HepG2 (cell line): ENCODE results near the gene EGFL8. TPM values are rescaled to one million over a fixed set of nuclear protein-coding genes. Genes with fewer than 3 reads are reported as not detected.

Source experiments
- CBX5 ChIP-seq: sonication (generic); formaldehyde crosslinking; IDR thresholded peaks from 2 replicates; pipeline ENCODE4 v1.4.0; 2020; ENCODE audit warnings: missing genetic modification reagents, borderline replicate concordance
- CHD4 ChIP-seq: fragments of 200-600 bp; sonication (generic); IDR thresholded peaks from 2 replicates; pipeline ENCODE4 v1.7.0; 2017; ENCODE audit warnings: mild to moderate bottlenecking, low read length, borderline replicate concordance
- JARID2 ChIP-seq: sonication (generic); formaldehyde crosslinking; IDR thresholded peaks from 2 replicates; pipeline ENCODE4 v1.8.1; 2023; ENCODE audit warnings: missing genetic modification reagents, inconsistent platforms; ENCODE audit not compliant: insufficient replicate concordance
- NFYC ChIP-seq: IDR thresholded peaks from 2 replicates; pipeline ENCODE4 v1.6.1; 2016; ENCODE audit warnings: missing genetic modification reagents, missing compliant biosample characterization
- POLR2AphosphoS5 ChIP-seq: IDR thresholded peaks from 2 replicates; pipeline ENCODE4 v1.6.1; 2012; ENCODE audit warnings: low read depth, low read length
- SMAD9 ChIP-seq: sonication (generic); formaldehyde crosslinking; IDR thresholded peaks from 2 replicates; pipeline ENCODE4 v1.5.1; 2020; ENCODE audit warnings: mild to moderate bottlenecking, missing genetic modification reagents
- SMYD3 ChIP-seq: sonication (generic); formaldehyde crosslinking; IDR thresholded peaks from 2 replicates; pipeline ENCODE4 v1.8.1; 2023; ENCODE audit warnings: mild to moderate bottlenecking, missing genetic modification reagents
- STAG1 ChIP-seq: sonication (generic); formaldehyde crosslinking; IDR thresholded peaks from 2 replicates; pipeline ENCODE4 v1.4.0; 2020; ENCODE audit warnings: missing genetic modification reagents
- TBX3 ChIP-seq: fragments of 450-650 bp; IDR thresholded peaks from 2 replicates; pipeline ENCODE4 v1.6.1; 2017; ENCODE audit warnings: antibody characterized with exemption, mild to moderate bottlenecking, inconsistent platforms, borderline replicate concordance
- TOE1 ChIP-seq: sonication (generic); formaldehyde crosslinking; IDR thresholded peaks from 2 replicates; pipeline ENCODE4 v1.4.0; 2020; ENCODE audit warnings: mild to moderate bottlenecking, missing genetic modification reagents
- ZNF296 ChIP-seq: sonication (generic); formaldehyde crosslinking; conservative IDR thresholded peaks from 2 replicates; pipeline ENCODE4 v1.5.0; 2020; ENCODE audit warnings: mild to moderate bottlenecking, missing genetic modification reagents
- ZNF329 ChIP-seq: sonication (generic); formaldehyde crosslinking; IDR thresholded peaks from 2 replicates; pipeline ENCODE4 v1.9.0; 2021; ENCODE audit warnings: low read depth, mild to moderate bottlenecking, missing genetic modification reagents
- ZNF337 ChIP-seq: sonication (generic); formaldehyde crosslinking; IDR thresholded peaks from 2 replicates; pipeline ENCODE4 v1.5.1; 2020; ENCODE audit warnings: missing genetic modification reagents, low read depth, mild to moderate bottlenecking, borderline replicate concordance
- ZNF484 ChIP-seq: sonication (generic); formaldehyde crosslinking; IDR thresholded peaks from 2 replicates; pipeline ENCODE4 v1.5.1; 2020; ENCODE audit warnings: mild to moderate bottlenecking, low read depth, missing genetic modification reagents, borderline replicate concordance
- ZNF614 ChIP-seq: IDR thresholded peaks from 2 replicates; pipeline ENCODE4 v1.6.1; 2018; ENCODE audit warnings: missing biosample characterization, missing genetic modification reagents, inconsistent platforms, borderline replicate concordance
- ZNF766 ChIP-seq: sonication (generic); formaldehyde crosslinking; IDR thresholded peaks from 2 replicates; pipeline ENCODE4 v1.5.0; 2020; ENCODE audit warnings: missing genetic modification reagents, borderline replicate concordance
- ZNF776 ChIP-seq: sonication (generic); formaldehyde crosslinking; IDR thresholded peaks from 2 replicates; pipeline ENCODE4 v1.4.0; 2020; ENCODE audit warnings: mild to moderate bottlenecking, missing genetic modification reagents
- polyA plus RNA-seq, 8 experiments: library from polyadenylated mRNA; depleted of rRNA in 3 of 8; stranded (reverse) in 7 of 8; unstranded in 1 of 8; fragments of >200 nt; fragmentation: Illumina TruSeq in 4 of 8; extraction: Trizol in 4 of 8; gene quantifications; 2 replicates each; pipeline versions ENCODE4 v1.2.1 to v1.2.3, GENCODE V29; 2011 to 2016; ENCODE audit warnings: low read depth in 4 of 8, missing spikeins in 1 of 8, mixed read lengths in 1 of 8; ENCODE audit not compliant: insufficient read depth in 1 of 8
- total RNA-seq, 5 experiments: library from RNA; depleted of rRNA; stranded (reverse); fragments of >200 nt; fragmentation: Illumina TruSeq; extraction: Trizol; gene quantifications; 2 replicates each; pipeline ENCODE4 v1.2.3, GENCODE V29; 2016; ENCODE audit warnings: low read depth in 1 of 5
- TF ChIP-seq, protein P1 (sequence below): IDR thresholded peaks from 2 replicates; pipeline ENCODE4 v1.6.1; 2018; ENCODE audit warnings: missing genetic modification reagents
- TF ChIP-seq, protein P2 (sequence below): sonication (generic); formaldehyde crosslinking; IDR thresholded peaks from 2 replicates; pipeline ENCODE4 v1.5.0; 2020; ENCODE audit warnings: missing genetic modification reagents
- TF ChIP-seq, protein P3 (sequence below): sonication (generic); formaldehyde crosslinking; IDR thresholded peaks from 2 replicates; pipeline ENCODE4 v1.4.0; 2020; ENCODE audit warnings: missing genetic modification reagents
- TF ChIP-seq, protein P4 (sequence below): sonication (generic); formaldehyde crosslinking; IDR thresholded peaks from 2 replicates; pipeline ENCODE4 v1.4.0; 2020; ENCODE audit warnings: missing genetic modification reagents
- TF ChIP-seq, protein P5 (sequence below): sonication (generic); formaldehyde crosslinking; IDR thresholded peaks from 2 replicates; pipeline ENCODE4 v1.5.1; 2020; ENCODE audit warnings: mild to moderate bottlenecking, missing genetic modification reagents, moderate library complexity

The EGFL8 gene
- total and polyA plus RNA-seq, 2 of the 13 experiments (the other 11 are each of a cell fraction or from before 2014, with no cell fraction given) = 10.0 to 11.5 TPM

DNA sequence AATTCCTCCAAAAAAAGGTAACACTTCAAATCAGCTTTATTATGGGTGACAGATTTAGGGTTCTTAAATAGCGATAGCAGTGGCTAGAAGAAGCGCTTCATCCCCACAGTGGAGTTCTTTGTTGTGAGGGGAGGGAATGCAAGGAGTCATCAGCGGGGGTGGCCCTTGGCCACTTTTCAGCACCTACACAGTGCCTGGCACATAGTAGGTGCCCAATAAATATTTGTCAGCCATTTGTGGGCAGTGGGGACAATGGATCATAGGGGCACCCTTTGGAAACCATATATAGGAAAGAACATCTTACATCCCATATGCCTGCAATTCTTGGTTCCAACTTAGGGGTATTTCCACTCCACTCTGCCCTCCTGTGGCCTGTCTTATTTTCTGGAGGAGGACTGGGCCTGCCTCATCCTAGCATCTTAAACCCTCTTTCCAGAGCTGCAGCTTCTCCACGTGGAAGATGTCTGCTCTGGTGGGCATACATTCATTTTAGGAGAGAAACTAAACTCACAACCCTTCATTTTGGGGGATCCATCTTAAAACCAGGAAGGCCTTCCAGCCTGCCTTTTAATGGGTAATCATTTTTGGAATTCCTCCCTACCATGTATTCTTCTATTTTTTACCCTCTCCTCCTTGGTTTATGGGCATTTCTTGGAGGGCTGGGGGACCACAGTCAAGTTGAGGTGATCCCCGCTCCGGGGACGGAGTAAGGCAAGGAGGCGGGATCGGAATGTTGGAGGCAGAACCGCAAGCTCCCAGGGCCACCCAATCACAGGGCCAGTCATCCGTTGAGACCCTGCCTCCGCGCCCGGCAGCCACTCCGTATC lies 30.6 kb downstream of the EGFL8 start (continued):
- TF ChIP-seq, protein P1, sequence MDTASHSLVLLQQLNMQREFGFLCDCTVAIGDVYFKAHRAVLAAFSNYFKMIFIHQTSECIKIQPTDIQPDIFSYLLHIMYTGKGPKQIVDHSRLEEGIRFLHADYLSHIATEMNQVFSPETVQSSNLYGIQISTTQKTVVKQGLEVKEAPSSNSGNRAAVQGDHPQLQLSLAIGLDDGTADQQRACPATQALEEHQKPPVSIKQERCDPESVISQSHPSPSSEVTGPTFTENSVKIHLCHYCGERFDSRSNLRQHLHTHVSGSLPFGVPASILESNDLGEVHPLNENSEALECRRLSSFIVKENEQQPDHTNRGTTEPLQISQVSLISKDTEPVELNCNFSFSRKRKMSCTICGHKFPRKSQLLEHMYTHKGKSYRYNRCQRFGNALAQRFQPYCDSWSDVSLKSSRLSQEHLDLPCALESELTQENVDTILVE = no peak
- TF ChIP-seq ZNF776 (CRISPR knock-in tag) = no peak
- TF ChIP-seq JARID2 = peak; percentile 12
- TF ChIP-seq TBX3 = no peak
- no peak for TF ChIP-seq SMAD9 (CRISPR knock-in tag)
- TF ChIP-seq ZNF614 (CRISPR knock-in tag) = peak; percentile 62; the same call in 1 of the 2 replicates
- 0 out of 2 replicates have a peak, but pooled peaks have one; percentile 11 for TF ChIP-seq CBX5 (CRISPR knock-in tag)
- TF ChIP-seq STAG1 (CRISPR knock-in tag) = peak; percentile 51
- TF ChIP-seq POLR2AphosphoS5 = peak; percentile 93
- no peak for TF ChIP-seq TOE1 (CRISPR knock-in tag)
- TF ChIP-seq ZNF329 = no peak
- TF ChIP-seq ZNF766 (CRISPR knock-in tag) = no peak
- TF ChIP-seq, protein P2, sequence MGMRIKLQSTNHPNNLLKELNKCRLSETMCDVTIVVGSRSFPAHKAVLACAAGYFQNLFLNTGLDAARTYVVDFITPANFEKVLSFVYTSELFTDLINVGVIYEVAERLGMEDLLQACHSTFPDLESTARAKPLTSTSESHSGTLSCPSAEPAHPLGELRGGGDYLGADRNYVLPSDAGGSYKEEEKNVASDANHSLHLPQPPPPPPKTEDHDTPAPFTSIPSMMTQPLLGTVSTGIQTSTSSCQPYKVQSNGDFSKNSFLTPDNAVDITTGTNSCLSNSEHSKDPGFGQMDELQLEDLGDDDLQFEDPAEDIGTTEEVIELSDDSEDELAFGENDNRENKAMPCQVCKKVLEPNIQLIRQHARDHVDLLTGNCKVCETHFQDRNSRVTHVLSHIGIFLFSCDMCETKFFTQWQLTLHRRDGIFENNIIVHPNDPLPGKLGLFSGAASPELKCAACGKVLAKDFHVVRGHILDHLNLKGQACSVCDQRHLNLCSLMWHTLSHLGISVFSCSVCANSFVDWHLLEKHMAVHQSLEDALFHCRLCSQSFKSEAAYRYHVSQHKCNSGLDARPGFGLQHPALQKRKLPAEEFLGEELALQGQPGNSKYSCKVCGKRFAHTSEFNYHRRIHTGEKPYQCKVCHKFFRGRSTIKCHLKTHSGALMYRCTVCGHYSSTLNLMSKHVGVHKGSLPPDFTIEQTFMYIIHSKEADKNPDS = no peak
- TF ChIP-seq ZNF296 (CRISPR knock-in tag) = no peak
- no peak for TF ChIP-seq ZNF337 (CRISPR knock-in tag)
- TF ChIP-seq, protein P3, sequence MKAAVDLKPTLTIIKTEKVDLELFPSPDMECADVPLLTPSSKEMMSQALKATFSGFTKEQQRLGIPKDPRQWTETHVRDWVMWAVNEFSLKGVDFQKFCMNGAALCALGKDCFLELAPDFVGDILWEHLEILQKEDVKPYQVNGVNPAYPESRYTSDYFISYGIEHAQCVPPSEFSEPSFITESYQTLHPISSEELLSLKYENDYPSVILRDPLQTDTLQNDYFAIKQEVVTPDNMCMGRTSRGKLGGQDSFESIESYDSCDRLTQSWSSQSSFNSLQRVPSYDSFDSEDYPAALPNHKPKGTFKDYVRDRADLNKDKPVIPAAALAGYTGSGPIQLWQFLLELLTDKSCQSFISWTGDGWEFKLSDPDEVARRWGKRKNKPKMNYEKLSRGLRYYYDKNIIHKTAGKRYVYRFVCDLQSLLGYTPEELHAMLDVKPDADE (CRISPR knock-in tag) = no peak
- TF ChIP-seq, protein P4, sequence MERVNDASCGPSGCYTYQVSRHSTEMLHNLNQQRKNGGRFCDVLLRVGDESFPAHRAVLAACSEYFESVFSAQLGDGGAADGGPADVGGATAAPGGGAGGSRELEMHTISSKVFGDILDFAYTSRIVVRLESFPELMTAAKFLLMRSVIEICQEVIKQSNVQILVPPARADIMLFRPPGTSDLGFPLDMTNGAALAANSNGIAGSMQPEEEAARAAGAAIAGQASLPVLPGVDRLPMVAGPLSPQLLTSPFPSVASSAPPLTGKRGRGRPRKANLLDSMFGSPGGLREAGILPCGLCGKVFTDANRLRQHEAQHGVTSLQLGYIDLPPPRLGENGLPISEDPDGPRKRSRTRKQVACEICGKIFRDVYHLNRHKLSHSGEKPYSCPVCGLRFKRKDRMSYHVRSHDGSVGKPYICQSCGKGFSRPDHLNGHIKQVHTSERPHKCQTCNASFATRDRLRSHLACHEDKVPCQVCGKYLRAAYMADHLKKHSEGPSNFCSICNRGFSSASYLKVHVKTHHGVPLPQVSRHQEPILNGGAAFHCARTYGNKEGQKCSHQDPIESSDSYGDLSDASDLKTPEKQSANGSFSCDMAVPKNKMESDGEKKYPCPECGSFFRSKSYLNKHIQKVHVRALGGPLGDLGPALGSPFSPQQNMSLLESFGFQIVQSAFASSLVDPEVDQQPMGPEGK = no peak
- peak; percentile 86 for TF ChIP-seq NFYC (CRISPR knock-in tag)
- peak; percentile 82; the same call in 1 of the 2 replicates for TF ChIP-seq SMYD3 (CRISPR knock-in tag)
- no peak for TF ChIP-seq ZNF484 (CRISPR knock-in tag)
- peak; percentile 80 for TF ChIP-seq CHD4
- TF ChIP-seq, protein P5, sequence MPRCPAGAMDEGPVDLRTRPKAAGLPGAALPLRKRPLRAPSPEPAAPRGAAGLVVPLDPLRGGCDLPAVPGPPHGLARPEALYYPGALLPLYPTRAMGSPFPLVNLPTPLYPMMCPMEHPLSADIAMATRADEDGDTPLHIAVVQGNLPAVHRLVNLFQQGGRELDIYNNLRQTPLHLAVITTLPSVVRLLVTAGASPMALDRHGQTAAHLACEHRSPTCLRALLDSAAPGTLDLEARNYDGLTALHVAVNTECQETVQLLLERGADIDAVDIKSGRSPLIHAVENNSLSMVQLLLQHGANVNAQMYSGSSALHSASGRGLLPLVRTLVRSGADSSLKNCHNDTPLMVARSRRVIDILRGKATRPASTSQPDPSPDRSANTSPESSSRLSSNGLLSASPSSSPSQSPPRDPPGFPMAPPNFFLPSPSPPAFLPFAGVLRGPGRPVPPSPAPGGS (CRISPR knock-in tag) = 0 out of 2 replicates have a peak, but pooled peaks have one; percentile 27
